OCI-LY3 (cell line): ENCODE results near the gene CALD1.

Experiments used
- H2AFZ ChIP-seq: fragments of 200-600, 300-600 bp; shearing (Covaris generic); 2 replicates; pipeline ENCODE4 v1.6.0; 2014; ENCODE audit warnings: antibody characterized with exemption, low read depth, low read length
- H3K27ac ChIP-seq: fragments of 200-600, 300-600 bp; sonication (generic); 2 replicates; pipeline ENCODE4 v1.5.1; 2014; ENCODE audit warnings: mild to moderate bottlenecking, low read length, moderate library complexity, mixed read lengths
- H3K27me3 ChIP-seq: fragments of 200-600, 300-600 bp; sonication (generic); 2 replicates; pipeline ENCODE4 v1.6.1; 2014; ENCODE audit warnings: low read depth, low read length, mixed read lengths
- H3K36me3 ChIP-seq: fragments of 200-600, 300-600 bp; sonication (generic); replicated peaks from 2 replicates; pipeline ENCODE3; 2014; ENCODE audit warnings: low read depth, low read length, mixed read lengths
- H3K4me1 ChIP-seq: fragments of 300-600, 200-600 bp; sonication (generic); 2 replicates; pipeline ENCODE4 v1.6.1; 2014; ENCODE audit warnings: low read length, mixed read lengths
- H3K4me2 ChIP-seq: fragments of 200-600, 300-600 bp; sonication (generic); 2 replicates; pipeline ENCODE4 v1.6.1; 2014; ENCODE audit warnings: low read length, mixed read lengths
- H3K4me3 ChIP-seq: fragments of 300-600, 200-600 bp; sonication (generic); 2 replicates; pipeline ENCODE4 v1.5.1; 2014; ENCODE audit warnings: antibody characterized with exemption, mild to moderate bottlenecking, low read length, moderate library complexity
- H3K79me2 ChIP-seq: fragments of 300-600, 200-600 bp; shearing (Covaris generic); 2 replicates; pipeline ENCODE4 v1.6.1; 2014; ENCODE audit warnings: mild to moderate bottlenecking, low read length, mixed read lengths
- H3K9ac ChIP-seq: fragments of 300-600, 200-600 bp; shearing (Covaris generic); 2 replicates; pipeline ENCODE4 v1.6.0; 2014; ENCODE audit warnings: mild to moderate bottlenecking, low read length, moderate library complexity
- H3K9me3 ChIP-seq: fragments of 200-600, 300-600 bp; shearing (Covaris generic); 2 replicates; pipeline ENCODE4 v1.6.1; 2014; ENCODE audit warnings: low read length, mixed read lengths; ENCODE audit not compliant: insufficient read depth
- H4K20me1 ChIP-seq: fragments of 200-600, 300-600 bp; sonication (generic); 2 replicates; pipeline ENCODE4 v1.6.1; 2016; ENCODE audit warnings: low read length, mixed read lengths; ENCODE audit not compliant: insufficient read depth
- EZH2phosphoT487 ChIP-seq: fragments of 200-600 bp; shearing (Covaris generic); IDR thresholded peaks from 2 replicates; pipeline ENCODE4 v1.6.1; 2018; ENCODE audit warnings: antibody characterized with exemption, mixed run types, low read depth
- TF ChIP-seq, protein P1 (sequence below): fragments of 200-600, 300-600 bp; sonication (generic); IDR thresholded peaks from 2 replicates; pipeline ENCODE4 v1.5.1; 2014; ENCODE audit warnings: antibody characterized with exemption, low read length, low read depth

CALD1 gene

DNA sequence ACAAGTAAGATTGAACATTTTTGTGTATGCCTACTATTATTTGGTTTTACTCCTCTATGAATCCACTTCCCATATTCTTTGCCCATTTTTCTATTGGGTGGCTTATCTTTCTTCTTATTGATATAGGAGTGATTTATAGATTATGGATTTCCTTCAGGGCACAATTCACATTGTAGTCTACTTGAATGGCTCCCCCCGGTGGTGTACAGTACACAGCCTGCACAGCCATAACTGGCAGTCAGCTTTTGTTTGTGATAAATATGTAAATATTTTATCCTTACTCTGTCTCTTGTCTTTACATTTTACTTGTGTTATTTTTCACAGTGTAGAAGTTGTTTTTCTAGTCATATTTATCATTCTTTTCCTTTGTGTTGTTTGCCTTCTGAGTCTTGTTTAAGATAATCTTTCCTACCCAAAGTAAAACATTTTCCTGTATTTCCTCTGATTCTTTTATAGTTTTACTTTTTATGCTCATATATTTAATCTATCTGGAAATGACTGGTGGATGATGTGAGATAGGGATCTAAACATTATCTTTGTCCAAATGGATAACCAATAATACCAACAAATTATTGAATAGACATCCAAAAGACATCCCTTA lies 23.9 kb upstream of the CALD1 start:
- no peak overlapping the region for H3K27ac ChIP-seq
- H3K4me1 ChIP-seq = no peaks in the 10 kb centered on the region
- H3K27me3 ChIP-seq = peaks cover 8% of the 10 kb centered on the region; the same call in 1 of the 2 replicates
- no peaks in the 10 kb centered on the region for H4K20me1 ChIP-seq
- H3K9me3 ChIP-seq = no peaks in the 10 kb centered on the region
- H3K36me3 ChIP-seq = no peaks in the 10 kb centered on the region
- no peak for TF ChIP-seq EZH2phosphoT487
- TF ChIP-seq, protein P1, sequence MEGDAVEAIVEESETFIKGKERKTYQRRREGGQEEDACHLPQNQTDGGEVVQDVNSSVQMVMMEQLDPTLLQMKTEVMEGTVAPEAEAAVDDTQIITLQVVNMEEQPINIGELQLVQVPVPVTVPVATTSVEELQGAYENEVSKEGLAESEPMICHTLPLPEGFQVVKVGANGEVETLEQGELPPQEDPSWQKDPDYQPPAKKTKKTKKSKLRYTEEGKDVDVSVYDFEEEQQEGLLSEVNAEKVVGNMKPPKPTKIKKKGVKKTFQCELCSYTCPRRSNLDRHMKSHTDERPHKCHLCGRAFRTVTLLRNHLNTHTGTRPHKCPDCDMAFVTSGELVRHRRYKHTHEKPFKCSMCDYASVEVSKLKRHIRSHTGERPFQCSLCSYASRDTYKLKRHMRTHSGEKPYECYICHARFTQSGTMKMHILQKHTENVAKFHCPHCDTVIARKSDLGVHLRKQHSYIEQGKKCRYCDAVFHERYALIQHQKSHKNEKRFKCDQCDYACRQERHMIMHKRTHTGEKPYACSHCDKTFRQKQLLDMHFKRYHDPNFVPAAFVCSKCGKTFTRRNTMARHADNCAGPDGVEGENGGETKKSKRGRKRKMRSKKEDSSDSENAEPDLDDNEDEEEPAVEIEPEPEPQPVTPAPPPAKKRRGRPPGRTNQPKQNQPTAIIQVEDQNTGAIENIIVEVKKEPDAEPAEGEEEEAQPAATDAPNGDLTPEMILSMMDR = peak; percentile 45
- H3K4me2 ChIP-seq = no peak overlapping the region
- no peak overlapping the region for H3K9ac ChIP-seq
- no peaks in the 10 kb centered on the region for H3K79me2 ChIP-seq
- H2AFZ ChIP-seq = no peak overlapping the region
- no peak overlapping the region for H3K4me3 ChIP-seq

- no peak overlapping the region for H3K9ac ChIP-seq
- no peaks in the 10 kb centered on the region for H3K9me3 ChIP-seq
- no peak overlapping the region for H3K4me3 ChIP-seq
- H3K36me3 ChIP-seq = no peaks in the 10 kb centered on the region
- no peaks in the 10 kb centered on the region for H3K4me1 ChIP-seq
- no peak overlapping the region for H2AFZ ChIP-seq
- H4K20me1 ChIP-seq = no peaks in the 10 kb centered on the region
- no peaks in the 10 kb centered on the region for H3K79me2 ChIP-seq
- TF ChIP-seq, protein P1 = no peak
- no peak for TF ChIP-seq EZH2phosphoT487
- H3K4me2 ChIP-seq = no peak overlapping the region
- peaks cover 11% of the 10 kb centered on the region; the same call in 1 of the 2 replicates for H3K27me3 ChIP-seq
- no peak overlapping the region for H3K27ac ChIP-seq
These were observed 21.5 kb upstream of the CALD1 start for GRCh38 chr7:134757938-134758337.

DNA sequence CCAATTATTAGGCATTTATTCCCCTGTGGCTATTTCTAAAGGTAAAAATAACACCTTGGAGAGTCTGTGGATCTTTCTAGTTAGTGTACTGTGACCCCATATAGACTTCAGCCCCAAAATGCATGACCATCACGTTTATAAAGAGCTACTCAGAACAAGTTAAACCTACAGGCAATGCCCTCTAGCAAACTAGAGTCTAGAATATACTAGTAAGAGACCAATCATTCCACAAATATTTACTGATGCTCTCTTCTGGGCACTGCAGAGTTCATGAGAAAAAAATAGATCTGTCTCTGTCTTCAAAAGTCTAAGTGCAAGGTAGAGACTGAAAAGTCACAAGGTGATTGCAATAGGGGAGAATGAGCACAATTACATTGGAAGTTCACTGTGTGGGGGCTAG lies 20.5 kb upstream of the CALD1 start:
- no peak overlapping the region for H3K27ac ChIP-seq

GRCh38 chr7:134761266-134761665 lies 18.2 kb upstream of the CALD1 start:
- Histone ChIP-seq H3K9me3 (no peaks in the 10 kb centered on the region), H3K79me2 (no peaks in the 10 kb centered on the region), H3K27me3 (peaks cover 11% of the 10 kb centered on the region; the same call in 1 of the 2 replicates), H3K4me2 (no peak overlapping the region), H3K4me3 (no peak overlapping the region), H2AFZ (no peak overlapping the region), H3K4me1 (no peaks in the 10 kb centered on the region), H4K20me1 (no peaks in the 10 kb centered on the region), H3K27ac (no peak overlapping the region), H3K9ac (no peak overlapping the region), H3K36me3 (no peaks in the 10 kb centered on the region)
- TF ChIP-seq EZH2phosphoT487 = no peak
- TF ChIP-seq, protein P1 = no peak

More for the DNA sequence above, 20.5 kb upstream of the CALD1 start:
- TF ChIP-seq, protein P1 = no peak
- no peak for TF ChIP-seq EZH2phosphoT487
- Histone ChIP-seq H3K79me2 (no peaks in the 10 kb centered on the region), H2AFZ (no peak overlapping the region), H3K36me3 (no peaks in the 10 kb centered on the region), H3K4me3 (no peak overlapping the region), H3K9me3 (no peaks in the 10 kb centered on the region), H3K4me1 (no peaks in the 10 kb centered on the region), H3K27me3 (peaks cover 11% of the 10 kb centered on the region; the same call in 1 of the 2 replicates), H4K20me1 (no peaks in the 10 kb centered on the region), H3K4me2 (no peak overlapping the region), H3K9ac (no peak overlapping the region)
